Neural progenitor cell (in vitro differentiated cells): ENCODE results near the gene MRPL19.

Source experiments
- CTCF ChIP-seq: fragments of 200-600 bp; sonication (generic); IDR thresholded peaks from 2 replicates; pipeline ENCODE4 v1.5.1; 2017; ENCODE audit warnings: antibody characterized with exemption, mild to moderate bottlenecking
- EZH2 ChIP-seq: fragments of 200-600 bp; sonication (generic); IDR thresholded peaks from 2 replicates; pipeline ENCODE4 v1.6.1; 2017; ENCODE audit warnings: antibody characterized with exemption, mild to moderate bottlenecking, moderate library complexity
- EZH2phosphoT487 ChIP-seq: fragments of 200-600 bp; sonication (generic); IDR thresholded peaks from 2 replicates; pipeline ENCODE4 v1.6.1; 2017; ENCODE audit warnings: antibody characterized with exemption

DNA sequence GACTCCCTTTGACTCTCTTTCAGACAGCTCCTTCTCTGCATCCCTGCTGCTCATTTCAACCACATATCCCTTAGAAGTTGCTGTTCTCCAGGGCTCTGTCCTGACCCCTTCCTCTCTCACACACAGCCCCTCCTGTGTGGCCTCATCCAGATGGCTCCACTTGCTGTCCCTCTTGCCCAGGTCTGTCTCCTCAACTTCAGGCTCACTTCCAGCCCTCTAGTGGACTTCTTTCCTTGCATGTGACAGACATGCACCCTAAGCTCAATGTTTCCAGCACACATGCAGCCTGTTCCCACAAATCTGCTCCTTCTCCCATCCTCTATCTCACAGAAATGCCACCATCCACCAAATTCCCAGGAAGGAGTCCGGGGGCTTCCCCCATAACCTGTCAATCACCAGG lies 9.0 kb upstream of the MRPL19 start:
- TF ChIP-seq EZH2 (no peak), CTCF (no peak), EZH2phosphoT487 (no peak)
